Measurements from ENCODE around the gene TSPAN2.

Gene TSPAN2

GRCh38 chr1:115105831-115106230 is 16.5 kb upstream of the TSPAN2 start:
- Histone ChIP-seq H2AFZ (ENCODE audit: low read depth, low read length) (no peak overlapping the region), H3K9me3 (ENCODE audit: low read length) (no peaks in the 10 kb centered on the region), H3K27me3 (ENCODE audit: insufficient read depth, low read length) (no peaks in the 10 kb centered on the region), H3K4me1 (ENCODE audit: insufficient read depth, low read length) (no peaks in the 10 kb centered on the region), H3K4me3 (ENCODE audit: low read length) (no peak overlapping the region), H3K36me3 (ENCODE audit: insufficient read depth, low read length) (no peaks in the 10 kb centered on the region)

GRCh38 chr1:115099693-115100050 is 10.4 kb upstream of the TSPAN2 start:
- Histone ChIP-seq H3K9me3 (ENCODE audit: low read length) (no peaks in the 10 kb centered on the region), H3K27me3 (ENCODE audit: insufficient read depth, low read length) (no peaks in the 10 kb centered on the region), H3K4me3 (ENCODE audit: low read length) (no peak overlapping the region), H3K36me3 (ENCODE audit: insufficient read depth, low read length) (no peaks in the 10 kb centered on the region), H3K4me1 (ENCODE audit: insufficient read depth, low read length) (no peaks in the 10 kb centered on the region), H2AFZ (ENCODE audit: low read depth, low read length) (no peak overlapping the region)

GRCh38 chr1:115098979-115099692 is 9.8 kb upstream of the TSPAN2 start:
- Histone ChIP-seq H3K27me3 (ENCODE audit: insufficient read depth, low read length) (no peaks in the 10 kb centered on the region), H3K4me1 (ENCODE audit: insufficient read depth, low read length) (no peaks in the 10 kb centered on the region), H2AFZ (ENCODE audit: low read depth, low read length) (no peak overlapping the region), H3K9me3 (ENCODE audit: low read length) (no peaks in the 10 kb centered on the region), H3K4me3 (ENCODE audit: low read length) (no peak overlapping the region), H3K36me3 (ENCODE audit: insufficient read depth, low read length) (no peaks in the 10 kb centered on the region)

GRCh38 chr1:115092175-115092574 is 2.9 kb upstream of the TSPAN2 start:
- Histone ChIP-seq H3K4me3 (ENCODE audit: low read length) (no peak overlapping the region), H2AFZ (ENCODE audit: low read depth, low read length) (no peak overlapping the region), H3K4me1 (ENCODE audit: insufficient read depth, low read length) (no peaks in the 10 kb centered on the region), H3K9me3 (ENCODE audit: low read length) (no peaks in the 10 kb centered on the region), H3K27me3 (ENCODE audit: insufficient read depth, low read length) (peaks cover 42% of the 10 kb centered on the region), H3K36me3 (ENCODE audit: insufficient read depth, low read length) (no peaks in the 10 kb centered on the region)

GRCh38 chr1:115091572-115091971 is 2.3 kb upstream of the TSPAN2 start:
- no peaks in the 10 kb centered on the region for H3K4me1 ChIP-seq (ENCODE audit: insufficient read depth, low read length)
- H3K27me3 ChIP-seq (ENCODE audit: insufficient read depth, low read length) = peaks cover 42% of the 10 kb centered on the region
- no peaks in the 10 kb centered on the region for H3K36me3 ChIP-seq (ENCODE audit: insufficient read depth, low read length)
- no peak overlapping the region for H3K4me3 ChIP-seq (ENCODE audit: low read length)
- H2AFZ ChIP-seq (ENCODE audit: low read depth, low read length) = no peak overlapping the region
- H3K9me3 ChIP-seq (ENCODE audit: low read length) = no peaks in the 10 kb centered on the region

- H3K27me3 ChIP-seq (ENCODE audit: insufficient read depth, low read length) = peaks cover 42% of the 10 kb centered on the region
- H2AFZ ChIP-seq (ENCODE audit: low read depth, low read length) = no peak overlapping the region
- no peaks in the 10 kb centered on the region for H3K9me3 ChIP-seq (ENCODE audit: low read length)
- H3K4me1 ChIP-seq (ENCODE audit: insufficient read depth, low read length) = no peaks in the 10 kb centered on the region
- H3K36me3 ChIP-seq (ENCODE audit: insufficient read depth, low read length) = no peaks in the 10 kb centered on the region
- no peak overlapping the region for H3K4me3 ChIP-seq (ENCODE audit: low read length)
Observed at GRCh38 chr1:115090956-115091355, 1.7 kb upstream of the TSPAN2 start.

- no peaks in the 10 kb centered on the region for H3K9me3 ChIP-seq (ENCODE audit: low read length)
- H3K27me3 ChIP-seq (ENCODE audit: insufficient read depth, low read length) = peaks cover 42% of the 10 kb centered on the region
- no peaks in the 10 kb centered on the region for H3K4me1 ChIP-seq (ENCODE audit: insufficient read depth, low read length)
- no peak overlapping the region for H2AFZ ChIP-seq (ENCODE audit: low read depth, low read length)
- no peak overlapping the region for H3K4me3 ChIP-seq (ENCODE audit: low read length)
- H3K36me3 ChIP-seq (ENCODE audit: insufficient read depth, low read length) = no peaks in the 10 kb centered on the region
Observed at GRCh38 chr1:115090540-115090939, 1.2 kb upstream of the TSPAN2 start.

GRCh38 chr1:115090186-115090490 is 835 bp upstream of the TSPAN2 start:
- H3K36me3 ChIP-seq (ENCODE audit: insufficient read depth, low read length) = no peaks in the 10 kb centered on the region
- H3K4me1 ChIP-seq (ENCODE audit: insufficient read depth, low read length) = no peaks in the 10 kb centered on the region
- no peak overlapping the region for H2AFZ ChIP-seq (ENCODE audit: low read depth, low read length)
- no peaks in the 10 kb centered on the region for H3K9me3 ChIP-seq (ENCODE audit: low read length)
- H3K27me3 ChIP-seq (ENCODE audit: insufficient read depth, low read length) = peaks cover 42% of the 10 kb centered on the region
- H3K4me3 ChIP-seq (ENCODE audit: low read length) = no peak overlapping the region

GRCh38 chr1:115088871-115089419 is 358 bp downstream of the TSPAN2 start:
- Histone ChIP-seq H3K9me3 (ENCODE audit: low read length) (no peaks in the 10 kb centered on the region), H3K36me3 (ENCODE audit: insufficient read depth, low read length) (no peaks in the 10 kb centered on the region), H3K4me1 (ENCODE audit: insufficient read depth, low read length) (no peaks in the 10 kb centered on the region), H3K4me3 (ENCODE audit: low read length) (no peak overlapping the region), H2AFZ (ENCODE audit: low read depth, low read length) (no peak overlapping the region), H3K27me3 (ENCODE audit: insufficient read depth, low read length) (peaks cover 42% of the 10 kb centered on the region)

GRCh38 chr1:115088115-115088778 is 1.1 kb downstream of the TSPAN2 start:
- Histone ChIP-seq H3K27me3 (ENCODE audit: insufficient read depth, low read length) (peaks cover 42% of the 10 kb centered on the region), H2AFZ (ENCODE audit: low read depth, low read length) (no peak overlapping the region), H3K4me1 (ENCODE audit: insufficient read depth, low read length) (no peaks in the 10 kb centered on the region), H3K9me3 (ENCODE audit: low read length) (no peaks in the 10 kb centered on the region), H3K36me3 (ENCODE audit: insufficient read depth, low read length) (no peaks in the 10 kb centered on the region), H3K4me3 (ENCODE audit: low read length) (no peak overlapping the region)

- Histone ChIP-seq H3K4me1 (ENCODE audit: insufficient read depth, low read length) (no peaks in the 10 kb centered on the region), H2AFZ (ENCODE audit: low read depth, low read length) (no peak overlapping the region), H3K9me3 (ENCODE audit: low read length) (no peaks in the 10 kb centered on the region), H3K36me3 (ENCODE audit: insufficient read depth, low read length) (no peaks in the 10 kb centered on the region), H3K4me3 (ENCODE audit: low read length) (no peak overlapping the region), H3K27me3 (ENCODE audit: insufficient read depth, low read length) (peaks cover 33% of the 10 kb centered on the region)
Observed at GRCh38 chr1:115086176-115086830, 3.0 kb downstream of the TSPAN2 start.

GRCh38 chr1:115084902-115085511 is 4.3 kb downstream of the TSPAN2 start:
- Histone ChIP-seq H3K36me3 (ENCODE audit: insufficient read depth, low read length) (no peaks in the 10 kb centered on the region), H3K4me1 (ENCODE audit: insufficient read depth, low read length) (no peaks in the 10 kb centered on the region), H3K27me3 (ENCODE audit: insufficient read depth, low read length) (peaks cover 21% of the 10 kb centered on the region), H3K4me3 (ENCODE audit: low read length) (no peak overlapping the region), H3K9me3 (ENCODE audit: low read length) (no peaks in the 10 kb centered on the region), H2AFZ (ENCODE audit: low read depth, low read length) (no peak overlapping the region)

- H2AFZ ChIP-seq (ENCODE audit: low read depth, low read length) = no peak overlapping the region
- H3K4me1 ChIP-seq (ENCODE audit: insufficient read depth, low read length) = peaks cover 5% of the 10 kb centered on the region
- no peaks in the 10 kb centered on the region for H3K36me3 ChIP-seq (ENCODE audit: insufficient read depth, low read length)
- H3K27me3 ChIP-seq (ENCODE audit: insufficient read depth, low read length) = peaks cover 4% of the 10 kb centered on the region
- H3K9me3 ChIP-seq (ENCODE audit: low read length) = no peaks in the 10 kb centered on the region
- H3K4me3 ChIP-seq (ENCODE audit: low read length) = no peak overlapping the region
Observed at GRCh38 chr1:115082949-115083348, 6.4 kb downstream of the TSPAN2 start.

All from neuron (in vitro differentiated cells).